ENCODE measurements around the gene AKNAD1. TPM values are rescaled to one million over a fixed set of nuclear protein-coding genes. Genes with fewer than 3 reads are reported as not detected.
"Not testable (repeated sequence)": the region's sequence is repeated elsewhere in the genome, so short reads cannot be mapped to it uniquely, and the experiment has no call there.

AKNAD1 gene
- total RNA-seq, 1 experiment from 2014 or later = 2.7 TPM

- DNase-seq (ENCODE audit: low read depth) = no peak
Measured at GRCh38 chr1:108791790-108792189, 65.1 kb downstream of the AKNAD1 start.

- no peak for DNase-seq (ENCODE audit: low read depth)
Measured at GRCh38 chr1:108785880-108786279, 71.0 kb downstream of the AKNAD1 start.

- no peak for DNase-seq (ENCODE audit: low read depth)
Measured at GRCh38 chr1:108785264-108785663, 71.6 kb downstream of the AKNAD1 start.

GRCh38 chr1:108781575-108781944, 75.3 kb downstream of the AKNAD1 start:
- DNase-seq (ENCODE audit: low read depth) = not testable (repeated sequence)

GRCh38 chr1:108780937-108781574, 75.8 kb downstream of the AKNAD1 start:
- DNase-seq (ENCODE audit: low read depth) = no peak

GRCh38 chr1:108779455-108779854, 77.4 kb downstream of the AKNAD1 start:
- no peak for DNase-seq (ENCODE audit: low read depth)

- no peak for DNase-seq (ENCODE audit: low read depth)
Measured at GRCh38 chr1:108777839-108778238, 79.1 kb downstream of the AKNAD1 start.

- no peak for DNase-seq (ENCODE audit: low read depth)
Measured at GRCh38 chr1:108767708-108768107, 89.2 kb downstream of the AKNAD1 start.

- no peak for DNase-seq (ENCODE audit: low read depth)
Measured at GRCh38 chr1:108767115-108767514, 89.8 kb downstream of the AKNAD1 start.

Other genes with a start within 250 kb of the AKNAD1 start
- 0.17 TPM in 1 of 2 replicates, not detected in the other for gene HENMT1, start 196.0 kb downstream of the AKNAD1 start, total RNA-seq (2014; rRNA removed)
- 13.1 and 15.9 TPM in 2 replicates for gene PRPF38B, start 164.8 kb downstream of the AKNAD1 start, total RNA-seq (2014; rRNA removed)
- gene FNDC7, start 144.2 kb downstream of the AKNAD1 start, total RNA-seq (2014; rRNA removed) = not detected in 2 replicates
- gene STXBP3, start 110.4 kb downstream of the AKNAD1 start, total RNA-seq (2014; rRNA removed) = 47.8 and 49.3 TPM in 2 replicates
- 89.8 and 107 TPM in 2 replicates for gene GPSM2, start 19.9 kb upstream of the AKNAD1 start, total RNA-seq (2014; rRNA removed)
- 19.4 and 21.4 TPM in 2 replicates for gene CLCC1, start 106.4 kb upstream of the AKNAD1 start, total RNA-seq (2014; rRNA removed)
- 22.0 and 25.3 TPM in 2 replicates for gene WDR47, start 185.0 kb upstream of the AKNAD1 start, total RNA-seq (2014; rRNA removed)
- gene TAF13, start 218.9 kb upstream of the AKNAD1 start, total RNA-seq (2014; rRNA removed) = 67.0 and 72.4 TPM in 2 replicates
- gene TMEM167B, start 233.7 kb upstream of the AKNAD1 start, total RNA-seq (2014; rRNA removed) = 14.6 and 16.5 TPM in 2 replicates

Data from LHCN-M2 (cell line).